Endothelial cell of umbilical vein (primary cell): ENCODE results near the gene SRPX2.

Experiments
- EZH2 ChIP-seq: IDR thresholded peaks from 2 replicates; pipeline ENCODE4 v1.6.1; 2012; ENCODE audit warnings: borderline replicate concordance, low read depth, mild to moderate bottlenecking, moderate library complexity, low read length, inconsistent platforms; ENCODE audit not compliant: severe bottlenecking
- GATA2 ChIP-seq: IDR thresholded peaks from 2 replicates; pipeline ENCODE4 v1.7.0; 2011; ENCODE audit warnings: low read depth, mild to moderate bottlenecking, moderate library complexity, mixed read lengths, low read length; ENCODE audit not compliant: insufficient read length, insufficient read depth
- POLR2A ChIP-seq: IDR thresholded peaks from 2 replicates; pipeline ENCODE4 v1.6.1; 2012; ENCODE audit warnings: low read depth, mild to moderate bottlenecking, control low read depth, low read length
- TF ChIP-seq, protein P1 (sequence below), 2 donors: IDR thresholded peaks; 1 replicate in 1 of 2; 2 replicates in 1 of 2; pipeline ENCODE4 v1.5.1; 2011; ENCODE audit warnings: low read length in 2 of 2, mild to moderate bottlenecking in 2 of 2, moderate library complexity in 2 of 2, control low read depth in 1 of 2, inconsistent platforms in 1 of 2, low read depth in 1 of 2; ENCODE audit not compliant: insufficient read depth in 1 of 2; ENCODE audit errors: extremely low read depth in 1 of 2

DNA sequence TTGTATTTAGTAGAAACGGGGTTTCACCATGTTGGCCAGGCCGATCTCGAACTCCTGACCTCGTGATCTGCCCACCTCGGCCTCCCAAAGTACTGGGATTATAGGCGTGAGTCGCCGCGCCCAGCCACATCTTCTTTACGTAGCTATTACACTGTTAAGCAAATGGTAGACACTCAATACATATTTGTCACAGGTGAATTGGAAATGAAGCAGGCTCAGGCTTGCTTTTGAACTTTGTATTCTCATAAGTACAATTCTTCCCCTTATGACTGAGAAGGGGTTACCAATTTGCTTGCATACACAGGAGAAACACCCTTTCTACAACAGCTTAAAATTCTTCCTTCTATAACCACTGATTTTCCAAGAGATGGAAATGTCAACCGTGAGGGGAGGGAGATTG lies 787 bp upstream of the SRPX2 start:
- TF ChIP-seq, protein P1, sequence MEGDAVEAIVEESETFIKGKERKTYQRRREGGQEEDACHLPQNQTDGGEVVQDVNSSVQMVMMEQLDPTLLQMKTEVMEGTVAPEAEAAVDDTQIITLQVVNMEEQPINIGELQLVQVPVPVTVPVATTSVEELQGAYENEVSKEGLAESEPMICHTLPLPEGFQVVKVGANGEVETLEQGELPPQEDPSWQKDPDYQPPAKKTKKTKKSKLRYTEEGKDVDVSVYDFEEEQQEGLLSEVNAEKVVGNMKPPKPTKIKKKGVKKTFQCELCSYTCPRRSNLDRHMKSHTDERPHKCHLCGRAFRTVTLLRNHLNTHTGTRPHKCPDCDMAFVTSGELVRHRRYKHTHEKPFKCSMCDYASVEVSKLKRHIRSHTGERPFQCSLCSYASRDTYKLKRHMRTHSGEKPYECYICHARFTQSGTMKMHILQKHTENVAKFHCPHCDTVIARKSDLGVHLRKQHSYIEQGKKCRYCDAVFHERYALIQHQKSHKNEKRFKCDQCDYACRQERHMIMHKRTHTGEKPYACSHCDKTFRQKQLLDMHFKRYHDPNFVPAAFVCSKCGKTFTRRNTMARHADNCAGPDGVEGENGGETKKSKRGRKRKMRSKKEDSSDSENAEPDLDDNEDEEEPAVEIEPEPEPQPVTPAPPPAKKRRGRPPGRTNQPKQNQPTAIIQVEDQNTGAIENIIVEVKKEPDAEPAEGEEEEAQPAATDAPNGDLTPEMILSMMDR (IDR thresholded peaks at IDR 0.05; ENCODE audit: extremely low read depth in 1 of 2, insufficient read depth in 1 of 2, low read depth in 1 of 2, low read length in 2 of 2): no peak
- no peak for TF ChIP-seq GATA2
- no peak for TF ChIP-seq EZH2
- TF ChIP-seq POLR2A: no peak
